ENCODE results near the gene MLC1.

The MLC1 gene

DNA sequence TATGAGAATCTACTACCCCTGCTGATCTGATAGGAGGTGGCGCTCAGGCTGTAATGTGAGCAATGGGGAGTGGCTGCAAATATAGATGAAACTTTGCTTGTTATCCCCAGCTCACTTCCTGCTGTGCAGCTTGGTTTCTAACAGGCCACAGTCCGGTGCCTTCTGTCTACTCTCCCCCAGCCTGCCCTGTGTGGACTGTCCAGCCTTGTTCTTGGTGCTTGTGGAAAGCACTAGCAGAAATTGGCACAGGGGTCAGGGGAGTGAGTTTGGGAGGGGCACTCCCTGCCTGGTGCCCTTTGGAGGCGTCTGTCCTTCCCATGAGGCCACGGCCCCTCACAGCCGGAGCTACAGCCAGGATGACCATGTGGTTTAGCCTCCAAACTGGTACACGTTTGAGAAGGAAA is 18.9 kb upstream of the MLC1 start:
- Histone ChIP-seq H3K27ac (ENCODE audit: insufficient read depth in 1 of 2, low read depth in 1 of 2, low read length in 2 of 2, poor library complexity in 1 of 2, severe bottlenecking in 2 of 2) (no peak overlapping the region), H3K4me3 (ENCODE audit: control insufficient read depth in 1 of 7, extremely low read depth in 1 of 7, insufficient read depth in 4 of 7, low read depth in 2 of 7, low read length in 6 of 7) (no peak overlapping the region), H3K36me3 (ENCODE audit: control insufficient read depth in 4 of 4, insufficient read depth in 4 of 4, low read length in 3 of 4) (no peaks in the 10 kb centered on the region), H3K9me3 (ENCODE audit: control extremely low read depth in 1 of 5, control insufficient read depth in 4 of 5, insufficient read depth in 2 of 5, low read depth in 1 of 5, low read length in 4 of 5) (no peaks in the 10 kb centered on the region), H3K27me3 (replicated peaks in 2 of 5; ENCODE audit: control insufficient read depth in 4 of 5, insufficient read depth in 5 of 5, low read length in 4 of 5) (no peaks in the 10 kb centered on the region), H3K4me1 (ENCODE audit: control extremely low read depth in 1 of 4, control insufficient read depth in 4 of 4, insufficient read depth in 4 of 4, low read length in 3 of 4) (peaks cover 6 to 45% (median 22%) of the 10 kb centered on the region in 4 experiments)
- ChIA-PET POLR2A (interaction anchor here (1.1 kb wide), 1 partner anchor 8 kb away, joined by 4 read pairs; no protein-coding TSS in a partner anchor), CTCF (interaction anchor here (1.0 to 3.8 kb wide), 5 partner anchors 13 to 74 kb away, joined by 4 to 23 read pairs (median 6); partner anchors contain the start of gene MLC1)
- no peak for DNase-seq
- WGBS (ENCODE audit: insufficient coverage) = 100% methylated on average over 3 of the region's 6 CpGs

DNA sequence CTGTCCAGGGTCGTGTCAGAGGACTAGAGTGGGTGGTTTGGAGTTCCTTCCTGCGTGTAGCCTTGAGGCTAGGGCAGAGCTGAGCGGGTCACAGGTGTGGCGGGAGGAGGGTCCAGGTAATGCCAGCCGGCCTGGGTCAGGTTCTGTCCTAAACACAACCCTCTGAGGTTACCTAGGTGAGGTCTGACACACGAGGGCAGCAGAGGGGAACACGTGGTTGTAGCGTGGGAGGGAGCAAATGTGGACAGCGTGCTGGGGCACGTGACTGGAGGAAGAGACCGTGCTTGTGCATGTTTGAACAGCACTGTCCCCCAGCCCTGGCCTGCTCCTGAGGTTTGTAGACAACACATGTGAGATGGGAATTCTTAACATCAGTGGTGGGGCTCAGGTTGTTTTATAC is 17.7 kb upstream of the MLC1 start:
- peak in 2 of 3 donors; percentile 36 to 56 for DNase-seq
- Histone ChIP-seq H3K27me3 (replicated peaks in 2 of 5; ENCODE audit: control insufficient read depth in 4 of 5, insufficient read depth in 5 of 5, low read length in 4 of 5) (no peaks in the 10 kb centered on the region), H3K9me3 (ENCODE audit: control extremely low read depth in 1 of 5, control insufficient read depth in 4 of 5, insufficient read depth in 2 of 5, low read depth in 1 of 5, low read length in 4 of 5) (no peaks in the 10 kb centered on the region), H3K4me1 (ENCODE audit: control extremely low read depth in 1 of 4, control insufficient read depth in 4 of 4, insufficient read depth in 4 of 4, low read length in 3 of 4) (peaks cover 6 to 43% (median 22%) of the 10 kb centered on the region in 4 experiments), H3K36me3 (ENCODE audit: control insufficient read depth in 4 of 4, insufficient read depth in 4 of 4, low read length in 3 of 4) (no peaks in the 10 kb centered on the region), H3K27ac (ENCODE audit: insufficient read depth in 1 of 2, low read depth in 1 of 2, low read length in 2 of 2, poor library complexity in 1 of 2, severe bottlenecking in 2 of 2) (no peak overlapping the region), H3K4me3 (ENCODE audit: control insufficient read depth in 1 of 7, extremely low read depth in 1 of 7, insufficient read depth in 4 of 7, low read depth in 2 of 7, low read length in 6 of 7) (no peak overlapping the region)
- CTCF ChIA-PET = interaction anchor here (0.6 to 3.8 kb wide), 5 partner anchors 15 to 43 kb away, joined by 3 to 23 read pairs (median 4); partner anchors contain the start of gene MLC1
- 39% methylated on average over 10 of the region's 11 CpGs for WGBS (ENCODE audit: insufficient coverage)
- POLR2A ChIA-PET = interaction anchor here (1.1 kb wide), 1 partner anchor 9 kb away, joined by 4 read pairs; no protein-coding TSS in a partner anchor

DNA sequence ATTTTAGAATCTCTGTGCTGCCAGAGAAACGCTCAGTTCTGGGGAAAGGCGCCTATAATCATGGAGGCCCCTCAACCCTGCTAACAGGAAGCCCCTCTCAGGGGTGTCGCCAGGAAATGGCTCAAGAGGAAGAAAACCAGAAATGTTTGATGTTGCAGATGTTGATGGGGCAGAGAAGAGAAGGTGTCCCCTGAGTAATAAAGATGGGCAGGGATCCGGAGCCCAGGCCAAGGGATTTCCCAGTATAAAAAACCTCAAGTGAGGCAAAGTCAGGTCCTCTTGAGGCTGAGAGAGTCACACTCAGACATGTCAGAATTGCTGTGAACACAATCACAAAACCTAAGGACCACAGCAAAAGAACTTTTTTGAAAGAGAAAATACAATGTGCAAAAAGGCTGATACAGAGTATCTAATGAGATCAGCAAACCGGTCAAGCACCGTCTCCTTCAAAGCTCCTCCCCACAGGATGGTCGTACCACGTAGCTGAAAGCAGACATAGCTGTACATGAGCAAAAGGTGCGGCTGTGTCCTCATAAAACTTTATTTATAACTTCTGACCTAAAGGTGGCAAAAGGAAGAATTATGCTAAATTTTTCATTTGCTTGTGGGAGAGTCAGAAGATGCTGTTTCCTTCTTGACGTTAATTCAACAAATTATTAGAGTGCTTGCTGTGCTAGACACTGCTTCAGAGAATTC is 16.8 kb upstream of the MLC1 start:
- Histone ChIP-seq H3K4me1 (ENCODE audit: control extremely low read depth in 1 of 4, control insufficient read depth in 4 of 4, insufficient read depth in 4 of 4, low read length in 3 of 4) (peaks cover 6 to 43% (median 22%) of the 10 kb centered on the region in 4 experiments), H3K36me3 (ENCODE audit: control insufficient read depth in 4 of 4, insufficient read depth in 4 of 4, low read length in 3 of 4) (no peaks in the 10 kb centered on the region), H3K27me3 (replicated peaks in 2 of 5; ENCODE audit: control insufficient read depth in 4 of 5, insufficient read depth in 5 of 5, low read length in 4 of 5) (no peaks in the 10 kb centered on the region), H3K27ac (ENCODE audit: insufficient read depth in 1 of 2, low read depth in 1 of 2, low read length in 2 of 2, poor library complexity in 1 of 2, severe bottlenecking in 2 of 2) (no peak overlapping the region), H3K9me3 (ENCODE audit: control extremely low read depth in 1 of 5, control insufficient read depth in 4 of 5, insufficient read depth in 2 of 5, low read depth in 1 of 5, low read length in 4 of 5) (no peaks in the 10 kb centered on the region), H3K4me3 (ENCODE audit: control insufficient read depth in 1 of 7, extremely low read depth in 1 of 7, insufficient read depth in 4 of 7, low read depth in 2 of 7, low read length in 6 of 7) (no peak overlapping the region)
- WGBS (ENCODE audit: insufficient coverage) = 89% methylated on average over 9 of the region's 10 CpGs
- DNase-seq = no peak
- ChIA-PET CTCF (interaction anchor here (0.9 to 1.3 kb wide), 2 partner anchors 17 to 47 kb away, joined by 3 read pairs; partner anchors contain the start of gene MLC1), POLR2A (no interaction called here)

DNA sequence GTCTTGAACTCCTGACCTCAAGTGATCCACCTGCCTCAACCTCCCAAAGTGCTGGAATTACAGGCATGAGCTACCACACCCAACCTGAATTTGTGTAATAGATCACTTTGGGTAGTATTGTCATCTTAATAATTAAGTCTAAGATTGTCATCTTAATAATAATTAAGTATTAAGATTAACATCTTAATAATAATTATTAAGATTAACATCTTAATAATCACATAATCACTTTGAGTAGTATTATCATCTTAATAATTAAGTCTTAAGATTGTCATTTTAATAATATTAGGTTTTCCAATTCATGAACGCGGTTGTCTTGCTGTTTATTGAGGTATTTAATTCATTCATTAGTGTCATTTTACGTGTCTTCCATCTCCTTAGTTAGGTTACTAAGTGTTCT is 12.8 kb upstream of the MLC1 start:
- Histone ChIP-seq H3K36me3 (ENCODE audit: control insufficient read depth in 4 of 4, insufficient read depth in 4 of 4, low read length in 3 of 4) (no peaks in the 10 kb centered on the region), H3K9me3 (ENCODE audit: control extremely low read depth in 1 of 5, control insufficient read depth in 4 of 5, insufficient read depth in 2 of 5, low read depth in 1 of 5, low read length in 4 of 5) (no peaks in the 10 kb centered on the region), H3K27me3 (replicated peaks in 2 of 5; ENCODE audit: control insufficient read depth in 4 of 5, insufficient read depth in 5 of 5, low read length in 4 of 5) (no peaks in the 10 kb centered on the region), H3K4me3 (ENCODE audit: control insufficient read depth in 1 of 7, extremely low read depth in 1 of 7, insufficient read depth in 4 of 7, low read depth in 2 of 7, low read length in 6 of 7) (no peak overlapping the region), H3K4me1 (ENCODE audit: control extremely low read depth in 1 of 4, control insufficient read depth in 4 of 4, insufficient read depth in 4 of 4, low read length in 3 of 4) (peaks cover 6 to 20% (median 7%) of the 10 kb centered on the region in 4 experiments), H3K27ac (ENCODE audit: insufficient read depth in 1 of 2, low read depth in 1 of 2, low read length in 2 of 2, poor library complexity in 1 of 2, severe bottlenecking in 2 of 2) (no peak overlapping the region)
- ChIA-PET CTCF (no interaction called here), POLR2A (no interaction called here)
- DNase-seq = no peak
- WGBS (ENCODE audit: insufficient coverage) = no CpG with 5 or more reads among the region's 3 CpGs

DNA sequence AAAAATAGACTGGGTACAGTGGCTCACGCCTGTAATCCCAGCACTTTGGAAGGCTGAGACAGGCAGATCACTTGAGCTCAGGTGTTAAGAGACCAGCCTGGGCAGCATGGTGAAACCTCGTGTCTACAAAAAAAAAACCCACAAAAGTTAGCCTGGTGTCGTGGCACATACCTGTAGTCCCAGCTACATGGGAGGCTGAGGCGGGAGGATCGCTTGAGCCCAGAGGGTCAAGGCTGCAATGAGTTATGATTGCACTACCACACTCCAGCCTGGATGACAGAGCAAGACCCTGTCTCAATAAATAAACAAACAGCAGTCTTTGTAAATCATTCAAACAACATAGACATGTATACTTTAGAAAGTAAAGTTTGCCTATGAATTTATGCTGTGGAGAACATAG is 7.1 kb upstream of the MLC1 start:
- CTCF ChIA-PET = interaction anchor here (1.2 kb wide), 1 partner anchor 8 kb away, joined by 8 read pairs; no protein-coding TSS in a partner anchor
- Histone ChIP-seq H3K4me3 (ENCODE audit: control insufficient read depth in 1 of 7, extremely low read depth in 1 of 7, insufficient read depth in 4 of 7, low read depth in 2 of 7, low read length in 6 of 7) (no peak overlapping the region), H3K4me1 (ENCODE audit: control extremely low read depth in 1 of 4, control insufficient read depth in 4 of 4, insufficient read depth in 4 of 4, low read length in 3 of 4) (peaks cover 0 to 7% (median 3%) of the 10 kb centered on the region in 4 experiments), H3K27me3 (replicated peaks in 2 of 5; ENCODE audit: control insufficient read depth in 4 of 5, insufficient read depth in 5 of 5, low read length in 4 of 5) (no peaks in the 10 kb centered on the region), H3K36me3 (ENCODE audit: control insufficient read depth in 4 of 4, insufficient read depth in 4 of 4, low read length in 3 of 4) (no peaks in the 10 kb centered on the region), H3K27ac (ENCODE audit: insufficient read depth in 1 of 2, low read depth in 1 of 2, low read length in 2 of 2, poor library complexity in 1 of 2, severe bottlenecking in 2 of 2) (no peak overlapping the region), H3K9me3 (ENCODE audit: control extremely low read depth in 1 of 5, control insufficient read depth in 4 of 5, insufficient read depth in 2 of 5, low read depth in 1 of 5, low read length in 4 of 5) (peaks cover 0 to 14% (median 0%) of the 10 kb centered on the region in 5 experiments)
- POLR2A ChIA-PET = no interaction called here
- no peak for DNase-seq
- WGBS (ENCODE audit: insufficient coverage) = 97% methylated on average over 5 of the region's 5 CpGs

DNA sequence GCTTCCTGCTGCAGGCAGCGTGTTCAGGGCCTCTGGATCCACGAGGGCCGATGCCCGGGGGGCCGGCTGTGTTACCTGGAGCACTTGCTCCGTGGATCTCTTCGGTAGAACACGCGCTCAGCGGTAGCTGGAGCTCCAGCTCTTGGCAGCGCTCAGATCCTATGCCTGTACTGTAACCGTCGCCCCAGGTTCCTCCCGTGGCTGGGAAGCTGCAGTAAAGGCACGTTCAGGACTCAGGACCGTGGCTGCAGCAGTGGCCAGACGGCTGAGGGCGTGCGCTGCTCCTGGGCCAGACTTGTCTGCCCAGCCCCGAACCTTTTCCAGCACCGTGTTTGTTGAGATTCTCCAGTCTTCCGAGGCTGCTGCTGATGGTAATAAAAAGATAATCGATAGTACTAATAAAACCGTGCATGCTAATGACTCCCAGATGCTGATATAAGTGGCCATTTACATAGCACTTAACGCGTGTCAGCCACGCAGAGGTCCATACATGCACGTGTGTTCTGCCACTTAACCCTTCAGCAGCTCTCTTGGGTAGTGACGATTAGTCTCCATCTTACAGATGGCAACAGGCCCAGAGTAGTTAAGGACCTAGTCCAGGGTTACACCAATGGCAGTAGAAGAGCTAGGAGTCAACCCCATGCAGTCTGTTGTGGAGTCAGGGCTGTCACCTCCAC is 6.0 kb upstream of the MLC1 start:
- peaks cover 0 to 9% (median 3%) of the 10 kb centered on the region in 4 experiments for H3K4me1 ChIP-seq (ENCODE audit: control extremely low read depth in 1 of 4, control insufficient read depth in 4 of 4, insufficient read depth in 4 of 4, low read length in 3 of 4)
- no peak overlapping the region for H3K4me3 ChIP-seq (ENCODE audit: control insufficient read depth in 1 of 7, extremely low read depth in 1 of 7, insufficient read depth in 4 of 7, low read depth in 2 of 7, low read length in 6 of 7)
- no peaks in the 10 kb centered on the region for H3K36me3 ChIP-seq (ENCODE audit: control insufficient read depth in 4 of 4, insufficient read depth in 4 of 4, low read length in 3 of 4)
- H3K9me3 ChIP-seq (ENCODE audit: control extremely low read depth in 1 of 5, control insufficient read depth in 4 of 5, insufficient read depth in 2 of 5, low read depth in 1 of 5, low read length in 4 of 5) = peaks cover 0 to 17% (median 0%) of the 10 kb centered on the region in 5 experiments
- H3K27ac ChIP-seq (ENCODE audit: insufficient read depth in 1 of 2, low read depth in 1 of 2, low read length in 2 of 2, poor library complexity in 1 of 2, severe bottlenecking in 2 of 2) = no peak overlapping the region
- 93% methylated on average over 28 of the region's 29 CpGs for WGBS (ENCODE audit: insufficient coverage)
- ChIA-PET POLR2A (interaction anchor here (0.5 to 0.7 kb wide), 2 partner anchors 22 to 262 kb away, joined by 3 read pairs; no protein-coding TSS in a partner anchor), CTCF (no interaction called here)
- H3K27me3 ChIP-seq (replicated peaks in 2 of 5; ENCODE audit: control insufficient read depth in 4 of 5, insufficient read depth in 5 of 5, low read length in 4 of 5) = no peaks in the 10 kb centered on the region
- DNase-seq = no peak

DNA sequence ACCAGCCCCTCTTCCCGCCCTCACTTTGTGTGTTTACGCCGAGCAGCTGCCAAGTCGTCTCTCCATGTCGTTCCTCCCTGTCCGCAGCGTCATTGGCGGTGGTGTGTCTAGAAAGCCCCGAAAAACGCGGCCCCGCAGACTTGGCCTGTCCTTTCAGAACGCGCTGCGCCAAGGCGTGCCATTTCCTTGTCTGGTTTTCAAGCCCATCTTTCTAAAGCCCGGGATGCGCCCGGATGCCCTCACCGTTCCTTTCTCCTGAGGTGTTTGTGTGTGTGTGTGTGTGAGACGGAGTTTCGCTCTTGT is 5.1 kb upstream of the MLC1 start:
- H3K9me3 ChIP-seq (ENCODE audit: control extremely low read depth in 1 of 5, control insufficient read depth in 4 of 5, insufficient read depth in 2 of 5, low read depth in 1 of 5, low read length in 4 of 5) = peaks cover 0 to 17% (median 0%) of the 10 kb centered on the region in 5 experiments
- 96% methylated on average over 20 of the region's 22 CpGs for WGBS (ENCODE audit: insufficient coverage)
- H3K27ac ChIP-seq (ENCODE audit: insufficient read depth in 1 of 2, low read depth in 1 of 2, low read length in 2 of 2, poor library complexity in 1 of 2, severe bottlenecking in 2 of 2) = no peak overlapping the region
- no peak overlapping the region for H3K4me3 ChIP-seq (ENCODE audit: control insufficient read depth in 1 of 7, extremely low read depth in 1 of 7, insufficient read depth in 4 of 7, low read depth in 2 of 7, low read length in 6 of 7)
- ChIA-PET CTCF (no interaction called here), POLR2A (no interaction called here)
- no peaks in the 10 kb centered on the region for H3K27me3 ChIP-seq (replicated peaks in 2 of 5; ENCODE audit: control insufficient read depth in 4 of 5, insufficient read depth in 5 of 5, low read length in 4 of 5)
- H3K4me1 ChIP-seq (ENCODE audit: control extremely low read depth in 1 of 4, control insufficient read depth in 4 of 4, insufficient read depth in 4 of 4, low read length in 3 of 4) = peaks cover 0 to 9% (median 3%) of the 10 kb centered on the region in 4 experiments
- no peak for DNase-seq
- no peaks in the 10 kb centered on the region for H3K36me3 ChIP-seq (ENCODE audit: control insufficient read depth in 4 of 4, insufficient read depth in 4 of 4, low read length in 3 of 4)
